G401.6 (cell line): ENCODE data around the gene PXT1.
"Not testable (repeated sequence)": the region's sequence is repeated elsewhere in the genome, so short reads cannot be mapped to it uniquely, and the experiment has no call there.

Experiments
- FAIRE-seq: peaks from 2 replicates; lab custom pipeline; 2012; peaks lifted over from hg19 to GRCh38; lab: Jason Lieb, UNC

The PXT1 gene

DNA sequence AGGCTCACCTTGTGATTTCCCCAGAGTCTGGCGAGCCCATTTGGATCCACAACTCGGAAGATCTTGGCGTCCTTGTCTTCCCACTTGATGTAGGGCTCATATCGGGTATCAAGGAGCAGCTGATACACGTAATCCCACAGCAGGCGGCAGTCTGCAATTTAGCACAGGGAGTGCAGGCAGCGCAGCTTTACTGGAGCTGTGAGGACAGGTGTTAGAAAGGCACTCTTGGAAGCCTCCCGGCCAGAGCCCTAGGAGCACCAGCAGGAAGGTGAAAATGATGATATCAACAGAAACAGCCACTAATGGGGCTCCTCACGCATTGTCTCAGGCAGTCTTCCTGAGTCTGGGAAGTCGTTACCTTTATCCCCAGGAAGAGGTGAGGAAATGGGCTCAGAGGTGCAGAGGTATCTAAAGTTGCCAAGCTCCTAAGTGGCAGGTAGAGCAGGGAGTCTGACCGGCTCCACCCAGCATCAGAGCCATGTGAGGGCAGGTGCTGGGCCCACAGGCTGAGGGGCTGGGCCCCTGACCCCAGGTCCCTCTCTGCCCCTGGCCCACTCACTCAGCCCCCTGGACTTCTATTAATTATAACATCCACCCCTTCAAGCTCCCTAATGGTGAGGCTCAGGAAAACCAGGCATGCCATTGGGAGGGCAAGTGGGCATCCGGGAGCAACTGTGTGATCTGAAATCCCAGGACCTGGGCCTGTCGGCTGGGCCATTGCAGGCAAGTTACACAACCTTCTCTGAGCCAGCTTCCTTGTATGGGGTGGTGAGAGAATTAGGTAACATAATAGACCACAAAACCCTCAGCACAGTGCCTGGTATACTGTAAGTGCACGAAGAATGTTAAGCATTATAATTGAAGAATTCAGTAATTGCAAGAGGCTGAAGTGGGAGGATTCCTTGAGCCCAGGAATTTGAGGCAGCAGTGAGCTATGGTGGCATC lies 73.5 kb downstream of the PXT1 start:
- peak; percentile 60 for FAIRE-seq

DNA sequence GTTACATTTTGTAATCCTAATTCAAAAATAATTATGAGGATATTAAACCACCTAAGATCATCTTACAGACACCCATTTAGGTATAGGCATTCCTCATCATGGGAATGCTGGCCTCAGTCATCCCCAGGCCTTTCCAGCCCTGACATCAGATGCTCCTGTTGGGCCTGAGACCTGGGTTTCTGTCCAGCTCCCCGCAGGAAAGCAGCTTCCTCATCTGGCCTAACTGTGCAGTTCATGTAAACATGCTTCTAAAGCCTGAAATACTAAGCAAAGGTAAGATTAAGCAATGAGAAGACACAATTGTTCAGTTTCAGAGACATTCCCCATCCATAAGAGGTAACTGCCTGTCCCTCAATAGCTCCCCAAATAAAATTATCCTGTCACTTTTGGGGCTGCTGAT lies 74.2 kb downstream of the PXT1 start:
- FAIRE-seq, result no peak

DNA sequence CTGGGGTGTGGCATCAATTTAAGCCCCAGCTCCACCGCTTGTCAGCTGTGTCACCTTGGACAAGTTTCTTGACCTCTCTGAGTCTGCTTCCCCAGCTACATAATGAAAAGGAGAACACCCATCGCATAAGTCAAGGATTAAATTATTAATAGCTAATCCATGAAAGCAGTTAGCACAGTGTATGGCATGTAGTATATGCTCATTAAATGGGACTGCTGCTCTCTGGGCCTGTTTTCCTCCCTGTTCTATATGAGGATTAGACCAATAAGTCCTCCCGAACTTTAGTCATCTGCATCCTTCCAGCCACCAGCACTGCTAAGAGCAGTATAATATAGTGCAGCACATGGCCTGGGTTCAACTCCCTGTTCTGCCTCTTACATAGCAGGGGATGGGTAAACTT lies 74.9 kb downstream of the PXT1 start:
- FAIRE-seq, result no peak

DNA sequence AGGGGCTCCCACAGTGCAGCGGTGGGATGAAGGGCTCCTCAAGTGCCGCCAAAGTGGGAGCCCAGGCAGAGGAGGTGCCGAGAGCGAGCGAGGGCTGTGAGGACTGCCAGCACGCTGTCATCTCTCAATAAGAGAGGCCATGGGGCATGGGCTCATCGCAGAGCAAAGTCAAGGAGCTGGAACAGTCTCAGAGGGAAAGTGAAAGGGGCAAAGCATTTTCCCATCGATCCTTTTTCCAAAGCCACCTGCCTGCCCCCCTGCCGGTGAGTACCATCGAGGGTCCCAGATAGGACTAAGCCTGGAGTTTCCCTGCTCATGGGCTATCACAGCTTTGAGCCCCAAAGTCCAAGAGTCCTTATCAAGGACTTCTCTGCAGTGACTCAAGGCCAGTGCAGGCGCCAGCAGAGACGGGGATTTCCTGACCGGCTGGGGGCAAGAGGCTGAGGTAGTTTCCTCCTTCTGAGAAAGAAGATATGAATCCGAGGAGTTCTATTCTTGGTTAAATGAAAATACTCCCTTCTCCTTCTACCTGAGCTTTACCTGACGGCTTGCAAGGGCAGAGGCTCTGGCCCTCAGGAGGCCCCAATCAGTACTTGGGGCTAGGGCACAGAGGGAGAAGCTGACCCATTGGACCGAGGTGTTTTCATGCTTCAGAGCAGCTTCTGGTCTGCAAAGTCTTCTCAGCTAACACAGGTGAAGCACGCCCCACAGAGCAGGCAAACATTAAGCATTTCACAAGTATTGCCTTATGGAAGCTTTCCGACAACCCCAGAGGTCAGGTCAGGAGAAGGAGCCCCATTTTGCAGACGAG lies 77.8 kb downstream of the PXT1 start:
- no peak for FAIRE-seq

DNA sequence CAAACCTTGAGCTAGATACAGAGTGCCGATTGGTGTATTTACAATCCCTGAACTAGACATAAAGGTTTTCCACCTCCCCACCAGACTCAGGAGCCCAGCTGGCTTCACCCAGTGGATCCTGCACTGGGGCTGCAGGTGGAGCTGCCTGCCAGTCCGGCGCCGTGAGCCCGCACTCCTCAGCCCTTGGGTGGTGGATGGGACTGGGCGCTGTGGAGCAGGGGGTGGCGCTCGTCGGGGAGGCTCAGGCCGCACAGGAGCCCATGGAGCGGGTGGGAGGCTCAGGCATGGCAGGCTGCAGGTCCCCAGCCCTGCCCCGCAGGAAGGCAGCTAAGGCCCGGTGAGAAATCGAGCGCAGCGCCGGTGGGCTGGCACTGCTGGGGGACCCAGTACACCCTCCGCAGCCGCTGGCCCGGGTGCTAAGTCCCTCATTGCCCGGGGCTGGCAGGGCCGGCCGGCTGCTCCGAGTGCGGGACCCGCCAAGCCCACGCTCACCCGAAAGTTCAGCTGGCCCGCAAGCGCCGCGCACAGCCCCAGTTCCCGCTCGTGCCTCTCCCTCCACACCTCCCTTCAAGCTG lies 78.5 kb downstream of the PXT1 start:
- not testable (repeated sequence) for FAIRE-seq

DNA sequence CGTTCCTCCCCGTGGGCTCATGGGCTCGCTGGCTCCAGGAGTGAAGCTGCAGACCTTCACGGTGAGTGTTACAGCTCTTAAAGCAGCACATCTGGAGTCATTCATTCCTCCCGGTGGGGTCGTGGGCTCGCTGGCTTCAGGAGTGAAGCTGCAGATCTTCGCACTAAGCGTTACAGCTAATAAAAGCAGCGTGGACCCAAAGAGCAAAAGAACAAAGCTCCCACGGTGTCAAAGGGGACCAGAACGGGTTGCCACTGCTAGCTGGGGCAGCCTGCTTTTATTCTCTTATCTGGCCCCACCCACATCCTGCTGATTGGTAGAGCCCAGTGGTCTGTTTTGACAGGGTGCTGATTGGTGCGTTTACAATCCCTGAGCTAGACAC lies 79.3 kb downstream of the PXT1 start:
- not testable (repeated sequence) for FAIRE-seq

DNA sequence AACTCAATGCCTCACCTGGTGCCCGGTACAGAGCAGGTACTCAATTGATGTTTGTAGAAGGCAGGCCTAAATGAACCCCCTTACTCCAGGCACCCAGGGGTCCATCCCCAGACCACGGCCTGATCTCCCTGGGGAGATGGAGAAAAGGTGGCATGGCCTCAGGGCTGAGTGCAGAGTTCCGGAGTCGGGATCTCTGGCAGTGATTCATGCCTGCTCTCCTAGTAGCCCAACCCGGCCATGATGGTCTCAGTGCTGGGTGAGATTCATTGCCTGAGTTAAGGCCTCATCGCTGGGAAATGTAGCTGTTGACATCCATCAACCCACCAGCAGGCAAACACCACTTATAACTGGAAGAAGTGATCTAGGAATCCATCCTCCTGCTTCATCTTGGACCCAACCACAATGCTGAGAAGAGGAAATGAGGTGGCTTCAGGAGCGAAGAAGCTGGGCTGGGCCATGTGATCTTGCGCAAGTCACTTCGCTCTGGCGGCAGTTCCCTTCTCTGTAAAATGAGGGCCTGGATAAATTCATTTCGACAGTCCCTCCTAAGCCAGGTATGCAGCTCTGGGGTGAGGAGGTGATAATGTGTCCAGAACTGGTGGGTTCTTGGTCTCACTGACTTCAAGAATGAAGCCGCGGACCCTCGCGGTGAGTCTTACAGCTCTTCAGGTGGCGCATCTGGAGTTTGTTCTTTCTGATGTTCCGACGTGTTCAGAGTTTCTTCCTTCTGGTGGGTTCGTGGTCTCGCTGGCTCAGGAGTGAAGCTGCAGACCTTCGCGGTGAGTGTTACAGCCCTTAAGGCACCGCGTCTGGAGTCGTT lies 79.9 kb downstream of the PXT1 start:
- no peak for FAIRE-seq

DNA sequence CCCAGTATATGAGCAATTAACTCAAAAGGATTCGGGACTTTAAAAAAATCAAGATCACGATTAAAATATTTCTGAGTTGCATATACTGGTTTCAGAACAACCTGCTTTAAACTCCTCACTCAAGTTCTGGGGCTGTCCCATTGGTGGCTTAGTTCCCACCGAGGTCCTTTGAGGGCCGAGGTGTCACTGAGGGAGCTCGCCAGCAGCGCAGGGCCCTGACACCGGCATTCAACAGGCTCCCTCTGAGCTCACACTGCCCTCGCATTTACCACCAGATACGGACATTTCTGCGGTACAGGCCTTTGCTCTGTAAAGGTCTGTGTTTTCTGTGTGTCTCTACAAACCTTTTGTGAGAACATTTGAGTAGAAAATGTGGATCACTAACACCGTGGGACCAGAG lies 81.6 kb downstream of the PXT1 start:
- no peak for FAIRE-seq

DNA sequence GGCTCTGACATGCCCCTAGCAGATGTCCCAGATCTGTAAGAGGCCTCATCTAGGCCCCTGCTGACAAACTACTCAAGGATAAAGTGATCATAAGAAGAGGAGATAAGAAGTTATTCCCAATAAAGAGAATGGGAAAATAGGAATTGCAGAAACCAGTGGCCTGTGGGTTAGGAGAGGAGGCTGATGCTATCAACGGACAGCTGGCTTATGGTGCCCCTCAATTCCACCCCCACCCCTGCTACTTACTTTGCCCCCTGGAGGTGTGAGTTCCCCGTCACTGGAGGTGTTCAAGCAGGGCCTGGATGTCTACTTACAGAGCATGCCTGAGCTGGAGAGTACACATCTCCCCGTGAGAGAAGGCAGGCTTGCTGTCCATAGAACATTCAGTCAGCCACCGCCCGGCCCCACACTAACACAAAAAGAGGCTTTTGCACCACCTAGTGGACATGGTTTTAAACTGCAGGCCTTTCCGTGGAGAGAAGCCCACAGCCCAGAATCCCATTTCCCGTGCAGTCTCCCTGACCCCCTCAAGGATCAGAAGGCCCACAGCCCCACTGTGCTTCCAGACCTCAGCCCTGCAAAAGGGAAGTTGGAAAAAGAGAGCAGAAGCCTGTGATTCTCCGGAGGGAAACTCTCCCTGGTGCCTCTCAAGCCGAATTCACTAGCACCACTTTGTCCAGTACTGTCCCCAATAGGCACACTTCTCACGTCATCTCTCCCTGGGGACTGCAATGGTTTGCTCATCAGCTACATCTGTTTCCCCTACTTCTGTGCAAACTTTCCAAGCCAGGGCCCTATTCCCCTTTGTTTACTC lies 82.2 kb downstream of the PXT1 start:
- FAIRE-seq, result peak; percentile 48

DNA sequence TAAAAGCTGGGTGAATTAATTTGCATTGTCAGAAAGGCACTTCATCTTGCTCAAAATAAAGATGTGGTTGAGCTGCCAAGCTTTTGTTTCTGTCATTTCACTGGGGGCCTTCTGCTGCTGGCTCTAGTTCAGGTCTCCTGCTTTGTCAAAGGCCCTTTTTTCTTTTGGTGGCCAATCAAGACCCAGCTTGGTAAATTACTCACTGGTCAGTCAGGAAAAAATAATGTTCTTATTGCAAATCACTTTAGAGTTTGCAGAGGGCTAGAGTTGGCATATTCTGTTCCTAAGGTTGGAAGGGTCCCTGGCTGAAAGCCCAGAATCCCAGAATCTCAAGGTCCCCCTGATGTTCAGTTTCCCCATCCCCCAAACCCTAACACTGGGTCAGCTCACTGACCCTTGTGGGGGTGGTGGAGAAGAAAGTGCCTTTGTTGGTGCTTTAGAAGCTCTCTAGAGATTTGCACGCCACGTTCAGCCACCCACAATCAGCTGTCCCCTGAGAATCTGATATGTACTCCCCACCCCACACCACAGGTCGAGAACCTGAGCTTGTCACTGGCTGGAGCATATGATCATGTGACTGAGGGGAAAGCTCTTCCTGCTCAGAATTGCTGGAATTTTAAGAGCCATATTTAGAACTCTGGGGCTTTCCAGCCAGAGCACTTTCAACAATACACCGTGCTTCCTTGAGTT lies 84.3 kb downstream of the PXT1 start:
- FAIRE-seq, result no peak

DNA sequence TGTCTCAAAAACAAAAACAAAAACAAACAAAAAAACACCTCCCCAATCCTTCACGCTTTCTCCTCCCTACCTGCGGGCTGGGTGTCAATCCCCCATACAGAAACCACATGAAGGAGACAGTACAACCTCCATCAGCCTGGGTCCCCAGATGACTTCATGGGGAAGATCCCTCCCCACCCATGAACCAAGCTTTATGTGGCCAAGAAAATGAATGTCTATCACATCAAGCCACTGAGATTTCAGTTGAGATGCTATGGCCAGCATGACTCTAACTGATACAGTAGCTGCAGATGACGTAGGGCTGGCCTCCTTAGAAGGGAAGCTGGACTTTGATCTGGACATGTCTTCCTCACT lies 84.8 kb downstream of the PXT1 start:
- FAIRE-seq, result no peak

DNA sequence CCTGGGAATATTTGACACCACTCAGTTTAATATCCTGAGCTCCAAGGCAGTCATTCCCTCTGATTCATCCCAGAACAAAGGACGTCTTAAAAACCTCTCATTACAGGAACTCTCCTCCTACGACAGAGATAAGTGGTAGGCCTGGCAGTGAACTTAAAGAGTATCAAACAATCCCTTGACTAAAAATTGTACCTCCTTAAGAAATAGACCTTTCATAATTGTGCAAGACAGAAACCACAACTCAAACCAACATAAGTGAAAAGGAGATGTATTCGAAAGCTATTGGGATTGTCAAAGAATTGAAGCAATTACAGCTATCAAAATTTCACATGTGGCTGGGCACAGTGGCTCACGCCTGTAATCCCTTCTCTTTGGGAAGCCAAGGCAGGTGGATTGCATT lies 86.8 kb downstream of the PXT1 start:
- no peak for FAIRE-seq

DNA sequence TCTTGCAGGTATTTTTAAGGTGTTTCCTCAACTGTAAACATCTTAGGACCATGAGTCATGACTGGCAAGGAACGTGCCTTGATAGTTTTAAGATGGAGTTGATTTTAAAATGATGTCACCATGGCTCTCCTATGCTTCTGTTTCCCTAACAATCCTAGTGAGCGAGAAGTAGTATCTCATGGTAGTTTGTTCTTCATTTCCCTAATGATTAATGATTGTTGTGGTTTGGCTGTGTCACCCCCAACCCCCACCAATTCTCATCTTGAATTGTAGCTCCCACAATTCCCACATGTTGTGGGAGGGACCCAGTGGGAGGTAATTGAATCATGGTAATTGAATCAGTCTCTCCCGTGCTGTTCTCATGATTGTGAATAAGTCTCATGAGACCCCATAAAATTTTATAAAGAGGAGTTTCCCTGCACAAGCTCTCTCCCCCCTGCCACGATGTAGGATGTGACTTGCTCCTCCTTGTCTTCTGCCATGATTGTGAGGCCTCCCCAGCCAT lies 89.2 kb downstream of the PXT1 start:
- no peak for FAIRE-seq

DNA sequence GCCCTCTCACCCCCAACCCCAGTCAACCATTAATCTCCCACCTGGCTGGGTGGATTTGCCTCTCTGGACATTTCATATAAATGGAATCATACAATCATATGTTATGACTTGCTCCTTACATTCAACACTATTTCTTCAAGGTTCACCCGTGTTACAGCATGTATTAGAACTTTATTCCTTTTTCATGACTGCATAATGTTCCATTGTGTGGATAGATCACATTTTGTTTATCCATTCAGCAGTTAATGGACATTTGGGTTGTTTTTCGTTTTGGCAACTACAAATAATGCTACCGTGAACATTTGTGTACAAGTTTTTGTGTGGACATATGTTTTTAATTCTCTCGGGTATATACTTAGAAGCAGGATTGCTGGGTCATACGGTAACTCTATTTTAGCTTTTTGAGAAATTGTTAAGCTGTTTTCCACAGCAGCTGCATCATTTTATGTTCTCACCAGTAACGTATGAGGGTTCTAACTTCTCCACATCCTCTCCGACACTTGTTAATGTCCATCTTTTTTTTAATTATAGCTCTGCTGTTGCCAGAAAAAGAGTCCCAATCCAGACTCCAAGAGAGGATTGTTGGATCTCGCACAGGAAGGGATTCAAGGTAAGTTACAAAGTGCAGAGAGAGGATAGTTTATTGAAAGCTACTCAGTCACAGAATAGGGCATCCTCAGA lies 90.0 kb downstream of the PXT1 start:
- FAIRE-seq, result no peak

DNA sequence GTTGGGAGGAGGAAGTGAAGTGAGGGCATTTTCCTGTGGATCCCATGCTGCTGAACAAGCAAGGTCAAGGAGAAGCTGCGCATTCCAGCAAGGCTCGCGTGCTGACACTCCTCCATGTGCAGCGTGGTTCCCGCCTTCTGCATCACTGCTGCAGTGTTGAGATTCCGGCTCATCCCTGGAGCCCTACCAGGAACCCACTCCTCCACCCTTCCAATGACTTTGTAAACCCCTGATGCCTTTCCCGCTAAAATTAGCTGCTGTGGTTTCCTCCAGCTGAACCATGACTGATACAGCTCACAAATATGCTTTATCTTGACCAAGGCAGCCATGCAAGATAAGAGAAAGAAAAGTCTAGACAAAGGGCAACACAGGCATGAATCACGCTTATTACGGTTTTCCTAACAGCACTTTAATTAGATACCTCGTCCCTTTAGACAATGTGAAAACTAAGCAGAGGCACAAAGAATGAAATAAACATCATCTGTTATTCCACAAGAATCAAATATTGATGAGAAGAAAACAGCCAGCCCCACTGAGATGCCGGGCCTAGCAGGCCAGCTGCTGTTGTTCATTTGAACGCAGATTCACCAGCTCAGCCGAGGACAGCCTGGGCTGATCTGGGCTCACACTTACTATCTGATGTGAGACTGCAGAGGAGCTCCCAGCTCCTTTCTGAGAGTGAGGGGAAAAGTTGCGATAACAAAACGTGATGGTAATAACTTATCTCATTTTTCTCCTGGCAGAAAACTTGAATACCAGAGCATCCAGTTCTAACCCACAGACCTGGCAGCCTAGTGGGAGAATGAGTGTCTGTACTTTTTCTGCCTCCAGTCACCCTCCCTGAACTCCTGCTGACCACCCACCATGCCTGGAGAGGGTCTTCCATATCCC lies 91.7 kb downstream of the PXT1 start:
- no peak for FAIRE-seq

DNA sequence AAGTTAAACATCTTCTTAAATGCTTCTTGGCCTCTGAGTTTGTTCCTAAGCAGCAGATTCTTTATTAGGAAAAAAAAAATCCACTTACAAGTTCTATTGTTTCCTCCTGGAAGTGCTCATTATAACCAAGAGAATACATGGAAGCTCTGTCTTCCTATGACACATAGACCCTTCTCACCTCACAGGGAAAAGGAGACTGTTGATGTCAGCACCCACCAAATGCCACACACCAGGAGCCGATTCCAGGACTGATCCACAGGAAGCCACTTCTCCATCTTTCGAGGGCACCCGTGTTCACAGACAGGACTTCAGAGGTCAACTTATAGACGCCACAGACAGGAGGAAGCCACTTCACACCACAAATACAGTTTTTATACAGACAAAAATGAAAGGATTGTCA lies 92.6 kb downstream of the PXT1 start:
- no peak for FAIRE-seq

DNA sequence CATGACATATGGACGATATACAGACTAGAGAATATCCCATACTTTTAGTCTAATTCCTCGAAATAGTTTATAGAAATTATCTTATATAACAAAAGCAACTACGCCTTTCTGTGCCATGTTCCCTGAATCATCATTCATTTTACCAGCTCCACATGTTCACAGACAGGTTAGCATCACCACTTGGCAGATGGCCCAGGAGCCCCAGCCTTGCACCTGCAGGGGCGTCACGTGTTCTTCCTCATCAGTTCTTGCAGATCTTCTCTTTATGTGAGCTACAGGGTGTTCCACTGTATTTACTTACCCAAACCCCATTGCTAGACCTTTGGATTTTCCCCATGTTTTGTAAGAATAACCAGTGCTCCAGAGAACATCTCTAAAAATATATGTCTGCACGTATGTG lies 93.4 kb downstream of the PXT1 start:
- no peak for FAIRE-seq

DNA sequence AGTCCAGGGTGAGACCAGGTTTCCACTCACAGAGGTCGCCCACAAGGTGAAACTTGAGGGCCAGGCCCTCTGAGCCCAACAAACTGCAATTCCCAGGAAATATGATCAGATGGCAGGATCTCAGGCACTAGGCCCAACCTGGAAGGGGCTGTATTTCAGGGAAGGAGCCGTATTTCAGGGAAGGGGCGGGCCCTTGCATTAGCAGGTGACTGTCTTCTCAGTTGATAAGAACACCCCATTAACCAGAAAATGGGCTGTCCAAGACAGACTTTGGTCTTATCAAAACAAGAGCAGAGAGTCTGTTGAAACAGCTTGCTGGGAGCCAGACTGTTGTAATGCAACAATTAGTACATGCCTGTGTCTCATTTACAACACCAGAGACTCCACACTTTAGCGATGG lies 95.0 kb downstream of the PXT1 start:
- no peak for FAIRE-seq
